Muscle layer of colon (tissue), 2 donors: ENCODE results near the gene GAPDHS.

Source experiments
- H3K27ac ChIP-seq: one replicate; pipeline ENCODE4 v1.7.0; 2013; ENCODE audit warnings: low read depth, mild to moderate bottlenecking, low read length, moderate library complexity
- H3K27me3 ChIP-seq, 2 donors: one replicate each; pipeline ENCODE4 v1.7.0; 2013; ENCODE audit warnings: low read length in 2 of 2, mild to moderate bottlenecking in 2 of 2; ENCODE audit not compliant: insufficient read depth in 2 of 2, control insufficient read depth in 1 of 2
- H3K36me3 ChIP-seq: one replicate; pipeline ENCODE4 v1.7.0; 2013; ENCODE audit warnings: mild to moderate bottlenecking, low read length; ENCODE audit not compliant: insufficient read depth
- H3K4me1 ChIP-seq: one replicate; pipeline ENCODE4 v1.7.0; 2013; ENCODE audit warnings: mild to moderate bottlenecking, low read length; ENCODE audit not compliant: insufficient read depth
- H3K4me3 ChIP-seq, 2 donors: one replicate each; pipeline ENCODE4 v1.7.0; 2013; ENCODE audit warnings: low read length in 2 of 2, low read depth in 1 of 2, mild to moderate bottlenecking in 1 of 2, moderate library complexity in 1 of 2
- H3K9ac ChIP-seq: one replicate; pipeline ENCODE4 v1.7.0; 2013; ENCODE audit warnings: low read length
- H3K9me3 ChIP-seq: one replicate; pipeline ENCODE4 v1.7.0; 2013; ENCODE audit warnings: mild to moderate bottlenecking, low read length
- donor health status: abdominal sarcoma.
- donor health status: Adenocarcinoma of cecum.

Gene GAPDHS

DNA sequence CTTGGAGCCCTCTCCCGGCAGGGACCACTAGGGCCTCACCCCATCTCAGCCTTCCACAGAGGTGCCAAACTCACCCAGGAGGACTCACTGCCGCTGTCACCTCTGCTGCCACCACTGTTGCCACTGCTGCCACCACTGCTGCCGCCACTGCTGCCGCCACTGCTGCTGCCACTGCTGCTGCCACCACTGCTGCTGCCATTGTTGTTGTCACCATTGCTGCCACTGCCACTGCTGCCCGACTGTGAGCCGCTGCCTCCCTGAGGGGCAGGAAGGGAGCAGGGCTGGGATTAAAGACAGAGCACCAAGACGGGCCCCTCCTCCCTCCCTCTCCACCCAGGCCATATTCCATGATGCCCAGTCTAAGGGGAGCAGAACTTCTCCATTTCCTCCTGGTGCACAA, 21.9 kb upstream of the GAPDHS start:
- Histone ChIP-seq H3K9me3 (no peaks in the 10 kb centered on the region), H3K27me3 (peaks cover 18 to 47% of the 10 kb centered on the region in 2 donors), H3K4me3 (no peak overlapping the region)

DNA sequence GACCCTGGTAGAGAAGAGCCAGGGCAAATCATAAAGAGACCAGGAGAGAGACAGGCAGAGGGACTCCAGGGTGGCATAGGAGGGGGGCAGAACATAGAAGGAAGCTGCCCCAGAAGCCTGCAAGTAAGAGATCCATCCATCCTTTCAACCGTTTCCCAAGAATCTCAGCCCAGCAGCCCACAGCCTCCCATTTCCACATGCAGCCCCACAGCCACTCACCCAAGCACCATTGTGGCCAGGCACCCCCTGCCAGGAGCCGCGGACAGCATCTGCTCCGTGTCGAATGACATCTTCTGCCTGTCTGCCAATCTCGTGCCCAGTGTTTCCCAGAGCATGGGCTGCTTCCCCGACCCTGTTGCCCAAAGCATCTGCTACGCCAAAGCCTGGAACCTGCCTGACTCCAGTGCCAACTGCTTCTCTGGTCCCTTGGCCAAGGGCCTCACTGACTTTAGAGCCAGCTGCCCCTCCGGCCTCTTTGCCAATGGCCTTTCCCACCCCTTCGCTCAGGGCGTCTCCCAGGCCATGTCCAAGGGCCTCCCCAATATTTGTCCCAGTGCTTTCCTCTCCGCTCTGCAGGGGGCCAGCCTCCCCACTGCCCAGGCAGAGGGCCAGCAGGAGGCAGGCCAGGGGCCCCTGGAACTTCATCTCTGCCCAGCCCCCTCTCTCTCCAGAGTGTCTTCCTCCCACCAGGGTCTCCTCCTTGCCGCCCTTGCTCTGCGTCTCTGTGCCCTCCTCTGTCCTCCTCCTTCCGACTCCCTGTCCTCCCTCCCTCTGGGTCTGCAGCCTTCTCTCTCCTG, 20.2 kb upstream of the GAPDHS start:
- H3K36me3 ChIP-seq, result no peaks in the 10 kb centered on the region
- no peaks in the 10 kb centered on the region for H3K4me1 ChIP-seq
- H3K9ac ChIP-seq, result no peak overlapping the region
- H3K9me3 ChIP-seq, result no peaks in the 10 kb centered on the region
- no peak overlapping the region for H3K4me3 ChIP-seq
- H3K27me3 ChIP-seq, result peaks cover 18 to 43% of the 10 kb centered on the region in 2 donors
- no peak overlapping the region for H3K27ac ChIP-seq

More for the DNA sequence above, 21.9 kb upstream of the GAPDHS start:
- Histone ChIP-seq H3K36me3 (no peaks in the 10 kb centered on the region), H3K9ac (no peak overlapping the region), H3K4me1 (no peaks in the 10 kb centered on the region), H3K27ac (no peak overlapping the region)

DNA sequence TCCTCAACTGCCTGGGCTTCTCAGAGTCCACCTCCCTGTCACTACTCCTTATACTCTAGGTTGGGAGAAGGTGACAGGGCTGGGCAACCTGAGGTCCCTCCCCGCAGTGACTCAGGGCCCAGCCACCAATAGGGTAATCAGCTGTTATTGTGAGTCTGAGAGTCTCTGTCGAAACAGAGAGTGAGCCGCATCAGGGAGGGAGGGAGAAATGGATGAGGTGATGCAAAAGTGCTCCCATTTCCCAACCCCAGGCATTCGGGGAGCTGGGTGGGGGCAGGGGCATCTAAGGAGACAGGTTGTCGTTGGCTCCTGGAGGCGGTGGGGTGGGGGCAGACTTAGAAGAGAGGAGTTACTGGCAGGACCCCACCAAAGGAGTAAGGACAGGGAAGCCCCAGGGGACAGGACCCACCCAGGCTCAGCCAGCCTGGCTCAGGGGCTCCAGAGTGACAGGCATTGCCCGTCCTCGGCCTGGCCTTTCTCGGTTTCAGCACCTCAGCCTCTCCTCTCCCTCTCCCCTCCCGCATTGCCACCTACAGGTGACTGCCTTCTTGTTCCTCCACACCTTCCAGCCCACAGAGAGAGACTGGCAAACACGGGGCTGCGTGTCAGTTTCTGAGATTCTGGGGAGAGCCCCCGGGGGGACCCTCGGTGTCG, 19.5 kb upstream of the GAPDHS start, which contains the start of gene DMKN:
TSS of gene DMKN (minus strand) at position 22 of the 654 bp plus-strand sequence. CDS start 174 bp downstream, outside the sequence.
- Histone ChIP-seq H3K27ac (no peak within 1 kb of the TSS), H3K9ac (no peak within 1 kb of the TSS), H3K27me3 (peaks cover 18 to 38% of the 10 kb centered on the region in 2 donors), H3K9me3 (no peaks in the 10 kb centered on the region), H3K36me3 (no peaks in the 10 kb centered on the region), H3K4me3 (no peak within 1 kb of the TSS), H3K4me1 (no peaks in the 10 kb centered on the region)

DNA sequence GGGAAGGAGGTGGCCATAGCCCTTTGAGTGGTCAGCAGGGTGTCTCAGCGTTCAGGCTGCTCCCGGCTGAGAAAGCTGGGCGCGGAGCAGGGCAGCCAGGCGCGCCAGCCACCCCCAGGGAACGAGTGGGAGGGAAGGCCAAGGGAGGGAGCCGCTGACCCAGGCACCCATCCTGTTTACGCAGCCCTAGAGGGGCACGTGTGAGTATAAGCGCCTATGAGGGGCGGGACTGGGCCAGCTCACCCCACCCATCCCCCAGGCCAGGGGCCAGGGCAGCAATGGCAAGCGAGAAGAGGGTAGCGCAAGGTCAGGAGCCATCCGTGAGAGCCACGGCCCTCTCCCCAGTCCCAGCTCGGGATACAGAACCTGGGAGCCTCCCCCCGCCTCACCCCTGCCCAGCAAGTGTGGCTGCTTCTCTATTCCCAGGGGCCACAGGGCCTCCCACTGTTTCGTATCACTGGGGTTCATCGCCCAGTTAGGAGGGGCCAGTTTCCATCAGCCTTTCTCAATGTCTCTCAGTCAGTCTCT, 18.9 kb upstream of the GAPDHS start:
- H3K27me3 ChIP-seq, result peaks cover 16 to 38% of the 10 kb centered on the region in 2 donors
- no peak overlapping the region for H3K9ac ChIP-seq
- no peaks in the 10 kb centered on the region for H3K36me3 ChIP-seq
- no peaks in the 10 kb centered on the region for H3K9me3 ChIP-seq
- no peak overlapping the region for H3K27ac ChIP-seq
- no peak overlapping the region for H3K4me3 ChIP-seq
- H3K4me1 ChIP-seq, result no peaks in the 10 kb centered on the region

DNA sequence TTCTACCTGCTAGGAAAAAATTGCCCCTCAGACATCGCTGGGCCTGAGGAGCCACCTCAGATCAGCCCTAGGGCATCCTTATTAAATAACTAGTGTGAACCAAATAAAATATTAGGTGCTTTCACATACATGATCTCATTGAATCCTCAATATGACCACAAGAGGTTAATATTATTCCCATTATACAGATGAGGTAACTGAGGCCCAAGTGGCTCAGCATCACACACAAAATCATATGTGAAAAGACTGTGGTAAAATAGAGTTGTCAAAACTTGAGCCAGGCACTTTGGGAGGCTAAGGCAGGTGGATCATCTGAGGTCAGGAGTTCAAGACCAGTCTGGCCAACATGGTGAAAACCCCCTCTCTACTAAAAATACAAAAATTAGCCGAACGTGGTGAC, 16.9 kb upstream of the GAPDHS start:
- Histone ChIP-seq H3K27ac (no peak overlapping the region), H3K36me3 (no peaks in the 10 kb centered on the region), H3K27me3 (peaks cover 4 to 22% of the 10 kb centered on the region in 2 donors), H3K9ac (no peak overlapping the region), H3K9me3 (no peaks in the 10 kb centered on the region), H3K4me3 (no peak overlapping the region), H3K4me1 (no peaks in the 10 kb centered on the region)

DNA sequence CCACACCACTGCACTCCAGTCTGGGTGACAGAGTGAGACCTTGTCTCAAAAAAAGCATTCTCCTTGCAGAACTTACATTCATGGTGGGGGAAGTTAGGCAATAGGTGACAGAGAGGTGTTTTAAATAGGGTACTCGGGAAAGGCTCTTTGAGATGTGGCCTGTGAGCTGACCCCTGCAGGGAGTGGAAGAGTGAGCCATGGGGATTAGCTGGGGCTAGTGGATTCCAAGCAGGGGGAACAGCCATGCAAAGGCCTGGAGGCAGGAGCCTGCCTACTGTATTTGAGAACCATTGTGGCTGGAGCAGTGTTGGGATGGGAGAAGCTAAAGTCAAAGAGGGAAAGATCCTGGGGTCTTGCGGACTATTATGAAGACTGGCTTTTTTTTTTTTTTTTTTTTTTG, 15.9 kb upstream of the GAPDHS start:
- no peaks in the 10 kb centered on the region for H3K4me1 ChIP-seq
- no peak overlapping the region for H3K9ac ChIP-seq
- peaks cover 4 to 18% of the 10 kb centered on the region in 2 donors for H3K27me3 ChIP-seq
- no peak overlapping the region for H3K27ac ChIP-seq
- H3K36me3 ChIP-seq, result no peaks in the 10 kb centered on the region
- H3K9me3 ChIP-seq, result no peaks in the 10 kb centered on the region
- H3K4me3 ChIP-seq, result no peak overlapping the region

DNA sequence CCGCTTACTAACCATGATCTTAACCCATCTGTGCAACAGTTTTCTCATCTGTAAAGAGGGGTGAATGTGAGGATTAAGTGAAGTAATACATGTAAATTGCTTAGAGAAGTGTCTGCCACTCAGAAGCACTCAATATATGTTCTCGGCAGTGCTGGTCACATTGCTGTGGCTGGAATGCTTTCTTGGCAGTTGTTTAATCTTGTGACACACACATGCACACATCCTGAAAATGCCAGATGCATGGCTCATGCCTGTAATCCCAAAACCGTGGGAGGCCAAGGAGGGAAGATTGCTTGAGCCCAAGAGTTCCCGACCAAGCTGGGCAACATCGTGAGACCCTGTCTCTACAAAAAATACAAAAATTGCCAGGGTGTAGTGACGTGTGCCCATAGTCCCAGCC, 14.9 kb upstream of the GAPDHS start:
- Histone ChIP-seq H3K9ac (no peak overlapping the region), H3K27ac (no peak overlapping the region), H3K4me3 (no peak overlapping the region), H3K27me3 (peaks cover 3 to 10% of the 10 kb centered on the region in 2 donors), H3K4me1 (no peaks in the 10 kb centered on the region), H3K9me3 (no peaks in the 10 kb centered on the region), H3K36me3 (no peaks in the 10 kb centered on the region)

DNA sequence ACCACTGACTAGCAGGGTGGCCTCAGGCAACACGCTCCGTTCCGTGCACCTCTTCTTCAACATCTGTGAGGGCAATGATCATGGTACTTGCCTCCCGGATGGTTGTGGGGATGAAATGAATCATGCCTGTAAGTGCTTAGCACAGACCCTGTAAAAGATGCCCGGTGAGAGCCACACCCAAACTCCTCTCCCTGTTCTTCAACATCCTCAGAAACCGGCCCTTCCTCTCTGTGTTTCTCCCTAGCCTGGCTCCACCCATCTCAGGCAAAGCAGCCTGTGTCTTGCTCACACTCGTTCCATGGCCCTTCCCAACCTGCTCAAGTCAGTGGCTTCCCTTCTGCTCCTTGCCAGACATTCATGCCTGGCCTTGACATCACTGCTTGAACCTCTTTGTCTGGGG, 14.0 kb upstream of the GAPDHS start:
- H3K9ac ChIP-seq, result no peak overlapping the region
- no peak overlapping the region for H3K27ac ChIP-seq
- no peaks in the 10 kb centered on the region for H3K36me3 ChIP-seq
- H3K27me3 ChIP-seq, result peaks cover 0 to 2% of the 10 kb centered on the region in 2 donors
- no peaks in the 10 kb centered on the region for H3K9me3 ChIP-seq
- no peaks in the 10 kb centered on the region for H3K4me1 ChIP-seq
- H3K4me3 ChIP-seq, result no peak overlapping the region

DNA sequence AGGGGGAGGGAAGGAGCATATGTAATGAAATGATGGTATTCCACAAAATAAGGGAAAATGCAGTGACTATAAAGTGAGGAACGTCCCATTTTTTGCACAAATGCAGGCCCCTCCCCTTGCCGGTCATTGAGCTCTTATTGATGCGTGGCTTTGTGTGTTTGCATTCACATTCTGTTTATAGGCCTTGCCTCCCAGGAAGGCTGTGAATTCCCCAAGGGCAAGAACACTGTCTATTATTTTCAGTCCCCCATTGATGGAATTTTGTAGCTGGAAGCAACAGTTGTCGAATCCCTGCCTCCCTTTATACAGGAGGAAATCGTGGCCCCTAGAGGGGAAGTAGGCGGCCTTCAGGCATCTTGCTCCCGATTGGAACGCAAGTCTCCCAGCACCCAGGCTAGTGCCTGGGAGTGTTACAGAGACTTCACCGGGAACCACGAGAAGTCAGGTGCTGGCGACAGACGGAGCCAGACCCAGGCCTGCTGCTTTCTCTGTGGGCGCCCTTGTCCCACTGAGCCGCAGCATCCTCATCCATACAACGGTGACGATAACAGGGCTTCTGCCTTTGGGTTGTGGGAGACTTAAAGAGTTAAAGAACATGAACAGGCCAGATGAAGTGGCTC, 12.0 kb upstream of the GAPDHS start:
- H3K9ac ChIP-seq, result no peak overlapping the region
- H3K27ac ChIP-seq, result no peak overlapping the region
- no peak overlapping the region for H3K4me3 ChIP-seq
- H3K4me1 ChIP-seq, result no peaks in the 10 kb centered on the region
- no peaks in the 10 kb centered on the region for H3K36me3 ChIP-seq
- H3K9me3 ChIP-seq, result no peaks in the 10 kb centered on the region
- no peaks in the 10 kb centered on the region for H3K27me3 ChIP-seq

DNA sequence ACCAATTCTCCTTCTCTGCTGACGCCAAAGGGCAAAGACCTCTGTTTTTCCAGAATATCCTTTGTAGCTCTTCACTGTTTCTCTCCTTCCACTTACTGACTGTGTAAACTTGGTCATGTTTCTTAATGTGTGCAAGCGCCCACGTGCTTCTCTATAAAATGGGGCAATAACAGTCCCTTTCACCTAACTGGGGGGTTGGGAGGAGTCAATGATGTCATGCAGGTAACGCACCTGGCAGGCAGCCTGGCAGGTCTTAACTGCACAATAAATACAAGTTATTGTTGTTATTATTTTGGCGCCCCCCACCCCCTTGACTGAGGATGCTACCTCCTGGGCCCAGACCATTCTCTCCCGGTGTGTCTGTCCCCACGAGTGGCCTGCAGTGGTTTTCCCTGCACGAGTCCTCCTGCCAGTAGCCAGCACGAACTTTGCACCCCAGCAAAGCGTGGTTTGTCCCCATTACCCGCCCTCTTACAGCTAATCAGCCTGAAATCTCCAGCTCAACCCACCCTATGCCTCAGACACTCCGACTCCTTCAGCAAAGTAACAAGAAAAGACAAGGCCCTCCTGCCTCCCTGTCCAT, 10.4 kb upstream of the GAPDHS start:
- H3K36me3 ChIP-seq, result no peaks in the 10 kb centered on the region
- H3K27me3 ChIP-seq, result peaks cover 0 to 2% of the 10 kb centered on the region in 2 donors
- no peaks in the 10 kb centered on the region for H3K9me3 ChIP-seq
- no peaks in the 10 kb centered on the region for H3K4me1 ChIP-seq
- no peak overlapping the region for H3K4me3 ChIP-seq
- H3K27ac ChIP-seq, result no peak overlapping the region
- no peak overlapping the region for H3K9ac ChIP-seq

DNA sequence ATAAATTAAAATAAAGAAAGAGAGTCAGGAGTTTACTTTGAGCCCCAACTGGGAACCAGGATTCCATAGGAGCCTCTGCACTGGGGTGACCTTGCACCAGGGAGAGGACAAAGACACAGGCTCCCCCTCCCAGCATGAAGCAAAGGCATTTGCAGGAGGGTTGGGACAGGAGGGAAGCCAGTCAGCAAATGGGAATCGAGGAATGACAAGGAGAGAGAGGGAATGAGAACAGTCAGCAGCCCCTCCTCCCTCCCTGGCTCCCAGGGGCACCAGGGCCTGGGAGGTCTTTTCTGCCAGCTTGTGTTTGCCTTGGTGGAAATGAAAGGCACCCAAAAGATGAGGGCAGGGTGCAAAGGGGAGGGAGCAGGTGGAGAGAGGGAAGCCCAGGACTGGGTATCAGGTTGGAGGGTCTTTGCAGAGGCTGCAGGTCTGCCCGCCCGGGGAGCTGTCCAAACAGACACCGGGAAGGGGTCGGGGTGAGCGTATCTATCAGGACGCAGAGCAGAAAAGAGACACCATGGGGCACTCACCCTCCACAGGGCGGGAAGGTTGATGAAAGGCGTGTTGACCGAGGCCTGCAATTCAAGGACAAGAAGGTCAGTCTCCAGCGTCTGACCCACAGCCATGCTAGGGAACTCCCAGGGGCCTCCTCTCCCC, 8.9 kb upstream of the GAPDHS start:
- no peak overlapping the region for H3K27ac ChIP-seq
- H3K4me1 ChIP-seq, result no peaks in the 10 kb centered on the region
- no peak overlapping the region for H3K9ac ChIP-seq
- no peak overlapping the region for H3K4me3 ChIP-seq
- H3K9me3 ChIP-seq, result no peaks in the 10 kb centered on the region
- H3K27me3 ChIP-seq, result peaks cover 0 to 14% of the 10 kb centered on the region in 2 donors
- no peaks in the 10 kb centered on the region for H3K36me3 ChIP-seq
